DMS 273 treated with DMSO at 0.1 percent for 48 hours (cell line): ENCODE data around the gene CDH4.
"Not testable (repeated sequence)": the region's sequence is repeated elsewhere in the genome, so short reads cannot be mapped to it uniquely, and the experiment has no call there.

Experiments used
- DNase-seq: peaks from one replicate; lab custom pipeline; 2025; lab: John Stamatoyannopoulos, UW

CDH4 gene

GRCh38 chr20:61979701-61980635, 727.9 kb downstream of the CDH4 start:
- DNase-seq: no peak

GRCh38 chr20:61980647-61981583, 728.9 kb downstream of the CDH4 start:
- DNase-seq: no peak

- DNase-seq: not testable (repeated sequence)
Measured at GRCh38 chr20:61981691-61982090, 729.6 kb downstream of the CDH4 start.

GRCh38 chr20:61982191-61982950, 730.3 kb downstream of the CDH4 start:
- no peak for DNase-seq

GRCh38 chr20:61982951-61983315, 730.9 kb downstream of the CDH4 start:
- DNase-seq: no peak

GRCh38 chr20:61983965-61984364, 731.9 kb downstream of the CDH4 start:
- no peak for DNase-seq

GRCh38 chr20:61984431-61984830, 732.4 kb downstream of the CDH4 start:
- DNase-seq: not testable (repeated sequence)

GRCh38 chr20:61985096-61985495, 733.0 kb downstream of the CDH4 start:
- DNase-seq: no peak

- no peak for DNase-seq
Measured at GRCh38 chr20:61986762-61987321, 734.8 kb downstream of the CDH4 start.

GRCh38 chr20:61988665-61989064, 736.6 kb downstream of the CDH4 start:
- DNase-seq: no peak

GRCh38 chr20:61989741-61990140, 737.7 kb downstream of the CDH4 start:
- DNase-seq: no peak
